Upper lobe of left lung (tissue), 4 donors: ENCODE results near the gene EDA.

ENCODE experiments used
- CTCF ChIP-seq, 6 experiments: fragments of 450-650 bp in 4 of 6; fragments of 200-600 bp in 2 of 6; sonication (generic) in 2 of 6; IDR thresholded peaks; one replicate each; pipeline ENCODE4 v1.5.1; 2016 to 2019; ENCODE audit warnings: antibody characterized with exemption in 6 of 6
- EP300 ChIP-seq, 4 donors: sonication (generic); formaldehyde crosslinking; IDR thresholded peaks; one replicate each; pipeline ENCODE4 v1.5.1; 2017; ENCODE audit warnings: antibody characterized with exemption in 4 of 4, control low read depth in 2 of 4
- POLR2A ChIP-seq, 4 donors: fragments of 450-650 bp; IDR thresholded peaks; one replicate each; pipeline ENCODE4 v1.5.1; 2016 to 2017; ENCODE audit warnings: antibody characterized with exemption in 4 of 4, mild to moderate bottlenecking in 2 of 4
- POLR2AphosphoS5 ChIP-seq, 2 donors: sonication (generic); formaldehyde crosslinking; IDR thresholded peaks; one replicate each; pipeline ENCODE4 v1.5.1; 2017; ENCODE audit warnings: antibody characterized with exemption in 2 of 2

- TF ChIP-seq POLR2A (IDR thresholded peaks at IDR 0.05) (no peak), CTCF (IDR thresholded peaks at IDR 0.05) (no peak), EP300 (IDR thresholded peaks at IDR 0.05) (no peak), POLR2AphosphoS5 (IDR thresholded peaks at IDR 0.05) (no peak)
These were observed 132.1 kb downstream of the EDA start for GRCh38 chrX:69748055-69748454.
